MM.1S (cell line): ENCODE data around the gene BCAM.
"Not testable (repeated sequence)": the region's sequence is repeated elsewhere in the genome, so short reads cannot be mapped to it uniquely, and the experiment has no call there.

Experiments used
- DNase-seq: peaks from one replicate; pipeline ENCODE4 v3.0.0-alpha.2; 2015
- H2AFZ ChIP-seq: fragments of 300-600 bp; sonication (generic); 2 replicates; pipeline ENCODE4 v1.6.0; 2016; ENCODE audit warnings: antibody characterized with exemption, low read length
- H3F3A ChIP-seq: fragments of 300-600 bp; sonication (generic); 2 replicates; pipeline ENCODE4 v1.6.1; 2016; ENCODE audit warnings: mild to moderate bottlenecking, antibody characterized with exemption, low read length, moderate library complexity, mixed read lengths; ENCODE audit not compliant: insufficient read depth
- H3K27ac ChIP-seq: fragments of 300-600 bp; sonication (generic); 2 replicates; pipeline ENCODE4 v1.5.1; 2016; ENCODE audit warnings: mild to moderate bottlenecking, low read length
- H3K27me3 ChIP-seq: fragments of 300-600 bp; sonication (generic); replicated peaks from 2 replicates; pipeline ENCODE4 v1.6.0; 2016; ENCODE audit warnings: low read length; ENCODE audit not compliant: insufficient read depth
- H3K36me3 ChIP-seq: fragments of 300-600 bp; sonication (generic); replicated peaks from 2 replicates; pipeline ENCODE4 v1.6.1; 2016; ENCODE audit warnings: mild to moderate bottlenecking, low read length, mixed read lengths; ENCODE audit not compliant: insufficient read depth
- H3K4me1 ChIP-seq: fragments of 300-600 bp; sonication (generic); 2 replicates; pipeline ENCODE4 v1.6.1; 2016; ENCODE audit warnings: low read length, mixed read lengths
- H3K4me2 ChIP-seq: fragments of 300-600 bp; sonication (generic); 2 replicates; pipeline ENCODE4 v1.6.0; 2016; ENCODE audit warnings: low read depth, low read length
- H3K4me3 ChIP-seq: fragments of 300-600 bp; sonication (generic); 2 replicates; pipeline ENCODE4 v1.5.1; 2016; ENCODE audit warnings: low read length, mixed read lengths
- H3K79me2 ChIP-seq: fragments of 300-600 bp; sonication (generic); 2 replicates; pipeline ENCODE4 v1.6.1; 2016; ENCODE audit warnings: mixed run types, low read length, mixed read lengths
- H3K9ac ChIP-seq: fragments of 300-600 bp; sonication (generic); 2 replicates; pipeline ENCODE4 v1.6.1; 2016; ENCODE audit warnings: low read length, mixed read lengths
- H3K9me2 ChIP-seq: fragments of 300-600 bp; sonication (generic); replicated peaks from 2 replicates; pipeline ENCODE4 v1.6.1; 2016; ENCODE audit warnings: mild to moderate bottlenecking, low read length, mixed read lengths; ENCODE audit not compliant: insufficient read depth
- H3K9me3 ChIP-seq: fragments of 300-600 bp; sonication (generic); replicated peaks from 2 replicates; pipeline ENCODE4 v1.6.1; 2016; ENCODE audit warnings: mild to moderate bottlenecking, low read length, mixed read lengths; ENCODE audit not compliant: insufficient read depth
- H4K20me1 ChIP-seq: fragments of 300-600 bp; sonication (generic); 2 replicates; pipeline ENCODE4 v1.6.1; 2016; ENCODE audit warnings: mild to moderate bottlenecking, low read length, moderate library complexity, mixed read lengths; ENCODE audit not compliant: insufficient read depth
- CTCF ChIP-seq: fragments of 300-600 bp; sonication (generic); IDR thresholded peaks from 2 replicates; pipeline ENCODE4 v1.5.1; 2016; ENCODE audit warnings: antibody characterized with exemption, low read length, mixed read lengths
- EZH2 ChIP-seq: fragments of 300-600 bp; sonication (generic); optimal IDR thresholded peaks from 2 replicates; pipeline ENCODE3; 2017; ENCODE audit warnings: low read depth, mild to moderate bottlenecking, antibody characterized with exemption, low read length, mixed read lengths
- EZH2phosphoT487 ChIP-seq: fragments of 300-600 bp; sonication (generic); IDR thresholded peaks from 2 replicates; pipeline ENCODE4 v1.6.1; 2018; ENCODE audit warnings: antibody characterized with exemption, low read length

The BCAM gene

GRCh38 chr19:44765949-44766335 is 43.0 kb upstream of the BCAM start:
- Histone ChIP-seq H2AFZ (no peak overlapping the region), H3K9me3 (no peaks in the 10 kb centered on the region), H3K9me2 (no peaks in the 10 kb centered on the region), H3K4me2 (no peak overlapping the region), H3K9ac (no peak overlapping the region), H3K27me3 (no peaks in the 10 kb centered on the region), H3K4me3 (no peak overlapping the region), H3K27ac (no peak overlapping the region), H3K79me2 (no peaks in the 10 kb centered on the region), H4K20me1 (no peaks in the 10 kb centered on the region), H3K36me3 (no peaks in the 10 kb centered on the region), H3K4me1 (peaks cover 9% of the 10 kb centered on the region; the same call in 1 of the 2 replicates), H3F3A (peaks cover 8% of the 10 kb centered on the region; the same call in 1 of the 2 replicates)
- no peak for DNase-seq
- no peak for TF ChIP-seq CTCF
- no peak for TF ChIP-seq EZH2phosphoT487
- TF ChIP-seq EZH2, result no peak

- no peak overlapping the region for H3K4me3 ChIP-seq
- no peaks in the 10 kb centered on the region for H3K36me3 ChIP-seq
- H3K4me1 ChIP-seq, result peaks cover 10% of the 10 kb centered on the region; the same call in 1 of the 2 replicates
- DNase-seq, result no peak
- peaks cover 2% of the 10 kb centered on the region for H3K27me3 ChIP-seq
- no peak overlapping the region for H3K27ac ChIP-seq
- peaks cover 8% of the 10 kb centered on the region; the same call in 1 of the 2 replicates for H3F3A ChIP-seq
- no peak overlapping the region for H3K4me2 ChIP-seq
- no peak overlapping the region for H2AFZ ChIP-seq
- no peak for TF ChIP-seq CTCF
- no peak for TF ChIP-seq EZH2
- TF ChIP-seq EZH2phosphoT487, result no peak
- H3K9me3 ChIP-seq, result no peaks in the 10 kb centered on the region
- no peak overlapping the region for H3K9ac ChIP-seq
- no peaks in the 10 kb centered on the region for H4K20me1 ChIP-seq
- no peaks in the 10 kb centered on the region for H3K9me2 ChIP-seq
- no peaks in the 10 kb centered on the region for H3K79me2 ChIP-seq
Measured at GRCh38 chr19:44767295-44768180, 41.4 kb upstream of the BCAM start.

GRCh38 chr19:44770550-44771257 is 38.2 kb upstream of the BCAM start:
- Histone ChIP-seq H3K36me3 (no peaks in the 10 kb centered on the region), H3K4me1 (peaks cover 10% of the 10 kb centered on the region; the same call in 1 of the 2 replicates), H3K4me3 (peak overlapping the region; percentile 37; the same call in 1 of the 2 replicates), H3K4me2 (peak overlapping the region; percentile 75; the same call in 1 of the 2 replicates), H3K9ac (no peak overlapping the region; the same call in 1 of the 2 replicates), H3K9me3 (no peaks in the 10 kb centered on the region), H3K27me3 (peaks cover 10% of the 10 kb centered on the region), H4K20me1 (no peaks in the 10 kb centered on the region), H3F3A (peaks cover 8% of the 10 kb centered on the region; the same call in 1 of the 2 replicates), H3K27ac (peak overlapping the region; percentile 10; the same call in 1 of the 2 replicates), H3K9me2 (no peaks in the 10 kb centered on the region), H2AFZ (peak overlapping the region; percentile 82; the same call in 1 of the 2 replicates), H3K79me2 (no peaks in the 10 kb centered on the region)
- peak; percentile 98 for DNase-seq
- TF ChIP-seq EZH2phosphoT487 (no peak), CTCF (peak; percentile 71), EZH2 (no peak)

GRCh38 chr19:44772144-44772543 is 36.8 kb upstream of the BCAM start:
- H3K79me2 ChIP-seq, H2AFZ ChIP-seq, H3K4me3 ChIP-seq, H3K9me3 ChIP-seq, H3K36me3 ChIP-seq, H3K9me2 ChIP-seq, H3K9ac ChIP-seq, H3K4me2 ChIP-seq, H3F3A ChIP-seq, H4K20me1 ChIP-seq, H3K27ac ChIP-seq, H3K4me1 ChIP-seq, DNase-seq: not testable (repeated sequence)
- H3K27me3 ChIP-seq, result peaks cover 10% of the 10 kb centered on the region
